PC-9 (cell line): ENCODE results near the gene PUS7. TPM values are rescaled to one million over a fixed set of nuclear protein-coding genes. Genes with fewer than 3 reads are reported as not detected.

Experiments used
- BruUV-seq: library from RNA; stranded (reverse); fragments of 400-500 nt; replicated peaks from 2 replicates; lab custom pipeline; 2021; lab: Mats Ljungman, UMichigan
- CTCF ChIA-PET: fragments of 300-600 bp; sonication (Branson Sonifier 250); formaldehyde crosslinking; loops from one replicate; lab custom pipeline; 2022; ENCODE audit warnings: antibody characterized with exemption; lab: Charles Lee
- POLR2A ChIA-PET: fragments of 300-600 bp; sonication (Branson Sonifier 250); formaldehyde crosslinking; loops from one replicate; lab custom pipeline; 2022; ENCODE audit warnings: antibody characterized with exemption; ENCODE audit not compliant: unreplicated experiment; lab: Charles Lee
- DNase-seq, 2 experiments: peaks; one replicate each; pipeline versions ENCODE4 v3.0.0 to v3.0.0-alpha.2; 2015 to 2022; ENCODE audit warnings: mixed read lengths in 1 of 2
- H2AFZ ChIP-seq: fragments of 200-600 bp; sonication (generic); 2 replicates; pipeline ENCODE4 v1.8.1; 2017; ENCODE audit warnings: antibody characterized with exemption
- H3F3A ChIP-seq: fragments of 200-600 bp; sonication (generic); 2 replicates; pipeline ENCODE4 v1.8.1; 2017; ENCODE audit warnings: antibody characterized with exemption, mild to moderate bottlenecking, low read depth; ENCODE audit not compliant: insufficient read depth
- H3K27ac ChIP-seq: fragments of 200-600 bp; sonication (generic); 2 replicates; pipeline ENCODE4 v1.6.1; 2016; ENCODE audit warnings: mixed run types
- H3K27me3 ChIP-seq: fragments of 200-600 bp; sonication (generic); 2 replicates; pipeline ENCODE4 v1.6.1; 2016; ENCODE audit warnings: low read depth, mixed run types; ENCODE audit not compliant: insufficient read depth
- H3K36me3 ChIP-seq: fragments of 200-600 bp; sonication (generic); 2 replicates; pipeline ENCODE4 v1.6.1; 2016; ENCODE audit warnings: low read depth, mixed run types
- H3K4me1 ChIP-seq: fragments of 200-600 bp; sonication (generic); replicated peaks from 2 replicates; pipeline ENCODE4 v1.6.1; 2016; ENCODE audit warnings: mixed run types; ENCODE audit not compliant: insufficient read depth
- H3K4me2 ChIP-seq: fragments of 200-600 bp; sonication (generic); 2 replicates; pipeline ENCODE4 v1.6.1; 2017; ENCODE audit warnings: mixed run types
- H3K4me3 ChIP-seq: fragments of 200-600 bp; sonication (generic); 2 replicates; pipeline ENCODE4 v1.6.1; 2016; ENCODE audit warnings: mixed run types
- H3K79me2 ChIP-seq: fragments of 200-600 bp; sonication (generic); 2 replicates; pipeline ENCODE4 v1.6.1; 2017; ENCODE audit warnings: low read depth, mixed run types
- H3K9me2 ChIP-seq: fragments of 200-600 bp; sonication (generic); 2 replicates; pipeline ENCODE4 v1.8.1; 2017; ENCODE audit warnings: mild to moderate bottlenecking; ENCODE audit not compliant: insufficient read depth
- H3K9me3 ChIP-seq: fragments of 200-600 bp; sonication (generic); 2 replicates; pipeline ENCODE4 v1.8.1; 2016; ENCODE audit warnings: low read depth; ENCODE audit not compliant: insufficient read depth
- H4K20me1 ChIP-seq: fragments of 200-600 bp; sonication (generic); 2 replicates; pipeline ENCODE4 v1.8.1; 2017; ENCODE audit not compliant: insufficient read depth
- CTCF ChIP-seq: fragments of 200-600 bp; sonication (generic); conservative IDR thresholded peaks from 2 replicates; pipeline ENCODE4 v1.6.1; 2017; ENCODE audit warnings: mixed run types, antibody characterized with exemption, mild to moderate bottlenecking, moderate library complexity
- EZH2 ChIP-seq: fragments of 200-600 bp; sonication (generic); IDR thresholded peaks from 2 replicates; pipeline ENCODE4 v1.8.0; 2017; ENCODE audit warnings: antibody characterized with exemption, low read depth
- intact Hi-C: fragments of 100-400 bp; cut with micrococcal nuclease; formaldehyde crosslinking; loops from one replicate; pipeline ENCODE4 v1.10.0; 2022; ENCODE audit not compliant: unreplicated experiment
- total RNA-seq: library from RNA; stranded (reverse); gene quantifications from 2 replicates; pipeline ENCODE4 v1.2.3, GENCODE V29; 2021

The PUS7 gene
- total RNA-seq, 1 experiment from 2014 or later = 25.0 TPM

- TF ChIP-seq EZH2 (no peak), CTCF (no peak)
- Histone ChIP-seq H3K4me2 (no peak overlapping the region), H2AFZ (no peak overlapping the region)
These were observed 28.7 kb downstream of the PUS7 start for GRCh38 chr7:105493196-105493922.

GRCh38 chr7:105489409-105489808, 32.7 kb downstream of the PUS7 start:
- Histone ChIP-seq H3K79me2 (no peaks in the 10 kb centered on the region), H2AFZ (no peak overlapping the region), H3K36me3 (peaks cover 10% of the 10 kb centered on the region; the same call in 1 of the 2 replicates), H3K9me2 (no peaks in the 10 kb centered on the region), H3K27me3 (no peaks in the 10 kb centered on the region), H3F3A (0 out of 2 replicates have a peak, but pooled peaks cover 4% of the 10 kb centered on the region), H4K20me1 (no peaks in the 10 kb centered on the region), H3K9me3 (no peaks in the 10 kb centered on the region), H3K4me3 (no peak overlapping the region), H3K4me2 (no peak overlapping the region), H3K4me1 (no peaks in the 10 kb centered on the region), H3K27ac (no peak overlapping the region)
- ChIA-PET CTCF (interaction anchor here (0.8 kb wide), 1 partner anchor 527 kb away, joined by 6 read pairs; no protein-coding TSS in a partner anchor), POLR2A (no interaction called here)
- TF ChIP-seq EZH2 (no peak), CTCF (no peak)
- no peak for DNase-seq
- no TSS peak for BruUV-seq
- intact Hi-C loops = no loop called here

More at GRCh38 chr7:105493196-105493922, 28.7 kb downstream of the PUS7 start:
- Histone ChIP-seq H3K9me3 (no peaks in the 10 kb centered on the region), H3K9me2 (no peaks in the 10 kb centered on the region), H3K79me2 (no peaks in the 10 kb centered on the region), H3F3A (peaks cover 15% of the 10 kb centered on the region; the same call in 1 of the 2 replicates), H4K20me1 (peaks cover 6% of the 10 kb centered on the region; the same call in 1 of the 2 replicates), H3K4me1 (no peaks in the 10 kb centered on the region), H3K27ac (no peak overlapping the region), H3K36me3 (peaks cover 5% of the 10 kb centered on the region; the same call in 1 of the 2 replicates), H3K27me3 (no peaks in the 10 kb centered on the region), H3K4me3 (no peak overlapping the region)
- ChIA-PET CTCF (no interaction called here), POLR2A (no interaction called here)
- no peak for DNase-seq
- BruUV-seq = no TSS peak
- intact Hi-C loops = no loop called here

- peak in 1 of 2 experiments; percentile 6 for DNase-seq
- BruUV-seq = no TSS peak
- TF ChIP-seq CTCF (peak; percentile 46; the same call in 1 of the 2 replicates), EZH2 (no peak)
- H3K9me3 ChIP-seq = no peaks in the 10 kb centered on the region
- no peak overlapping the region for H3K4me2 ChIP-seq
- no peak overlapping the region for H3K4me3 ChIP-seq
- H3K79me2 ChIP-seq = no peaks in the 10 kb centered on the region
- no peaks in the 10 kb centered on the region for H3K27me3 ChIP-seq
- intact Hi-C loops = loop anchor here (1.0 kb wide), 1 partner anchor 565 kb away; no protein-coding TSS in a partner anchor
- ChIA-PET POLR2A (no interaction called here), CTCF (no interaction called here)
- H3K36me3 ChIP-seq = peaks cover 5% of the 10 kb centered on the region; the same call in 1 of the 2 replicates
- no peaks in the 10 kb centered on the region for H4K20me1 ChIP-seq
- H3K27ac ChIP-seq = no peak overlapping the region; the same call in 1 of the 2 replicates
- no peaks in the 10 kb centered on the region for H3K9me2 ChIP-seq
- H2AFZ ChIP-seq = no peak overlapping the region
- H3K4me1 ChIP-seq = no peaks in the 10 kb centered on the region
- 0 out of 2 replicates have a peak, but pooled peaks cover 4% of the 10 kb centered on the region for H3F3A ChIP-seq
These were observed 34.2 kb downstream of the PUS7 start for GRCh38 chr7:105487579-105488571.
